PFSK-1 (cell line): ENCODE data around the gene CRADD.

Experiments
- FOXP2 ChIP-seq: optimal IDR thresholded peaks from 2 replicates; pipeline ENCODE3; 2011; ENCODE audit warnings: borderline replicate concordance, control low read depth, inconsistent platforms; ENCODE audit not compliant: insufficient read depth; ENCODE audit errors: extremely low read length, extremely low read depth
- POLR2AphosphoS5 ChIP-seq: IDR thresholded peaks from 2 replicates; pipeline ENCODE4 v1.6.1; 2012; ENCODE audit warnings: low read depth, mild to moderate bottlenecking, control low read depth, low read length, moderate library complexity
- REST ChIP-seq, 2 experiments: IDR thresholded peaks; 2 replicates each; pipeline versions ENCODE4 v1.6.1 to v1.8.0; 2011 to 2012; ENCODE audit warnings: low read depth in 2 of 2, low read length in 2 of 2, control low read depth in 1 of 2, inconsistent platforms in 1 of 2, mild to moderate bottlenecking in 1 of 2, moderate library complexity in 1 of 2; ENCODE audit not compliant: insufficient read depth in 1 of 2
- SIN3A ChIP-seq: IDR thresholded peaks from 2 replicates; pipeline ENCODE4 v1.6.1; 2012; ENCODE audit warnings: mild to moderate bottlenecking, low read length, moderate library complexity, borderline replicate concordance; ENCODE audit not compliant: insufficient read depth
- TAF1 ChIP-seq: IDR thresholded peaks from 2 replicates; pipeline ENCODE4 v1.6.1; 2012; ENCODE audit warnings: low read length, control low read depth, borderline replicate concordance; ENCODE audit not compliant: insufficient read depth

DNA sequence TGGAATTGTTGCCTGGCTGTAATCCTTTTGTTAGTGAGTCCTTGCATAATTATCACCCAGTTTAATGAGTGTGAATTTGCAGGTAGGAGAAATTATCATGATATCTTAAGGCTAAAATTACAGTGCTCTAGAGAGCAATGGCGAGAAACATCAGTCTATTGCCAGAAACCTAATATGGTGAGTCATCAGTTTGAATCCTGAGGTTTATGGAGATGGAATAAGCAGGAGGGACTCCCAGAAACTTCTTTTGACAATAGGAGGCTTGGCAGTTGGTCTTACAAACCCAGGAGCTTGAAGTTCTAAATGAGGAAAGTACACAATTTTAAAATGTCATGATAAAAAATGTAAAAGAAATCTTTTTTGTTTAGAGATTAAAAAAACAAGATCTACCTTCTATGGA is 31.5 kb upstream of the CRADD start:
- no peak for TF ChIP-seq POLR2AphosphoS5
- no peak for TF ChIP-seq SIN3A
- TF ChIP-seq TAF1, result no peak
- no peak for TF ChIP-seq REST (IDR thresholded peaks at IDR 0.05; ENCODE audit: insufficient read depth in 1 of 2, low read depth in 2 of 2, low read length in 2 of 2)
- no peak for TF ChIP-seq FOXP2
